Retina (tissue), 1 donor: ENCODE results near the gene TREML4.
A peak's percentile ranks its signal among the peaks of the same experiment; 100 is the strongest.

Experiments
- DNase-seq: peaks from one replicate; pipeline ENCODE4 v3.0.0-alpha.2; 2016

The TREML4 gene

GRCh38 chr6:41255638-41256246, 27.6 kb downstream of the TREML4 start:
- no peak for DNase-seq

GRCh38 chr6:41256383-41256782, 28.2 kb downstream of the TREML4 start:
- no peak for DNase-seq

- no peak for DNase-seq
These were observed 29.4 kb downstream of the TREML4 start for GRCh38 chr6:41257369-41258195.

DNA sequence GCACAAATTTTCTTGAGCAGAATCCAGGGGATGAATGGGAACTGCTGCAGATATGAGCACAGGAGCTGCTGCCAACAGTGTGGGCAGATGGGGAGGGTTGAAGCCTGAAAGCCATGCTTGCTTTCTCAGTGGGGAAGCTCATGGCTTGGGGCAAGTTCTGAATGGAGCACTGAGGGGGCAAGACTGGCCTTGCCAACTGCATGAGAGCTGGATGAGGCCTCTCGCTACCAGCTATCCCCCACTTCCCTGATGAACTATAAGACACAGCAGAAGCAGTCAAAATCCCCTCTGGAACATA, 30.0 kb downstream of the TREML4 start:
- DNase-seq: no peak

- DNase-seq: no peak
These were observed 34.3 kb downstream of the TREML4 start for GRCh38 chr6:41262401-41262800.

GRCh38 chr6:41263267-41263666, 35.1 kb downstream of the TREML4 start:
- DNase-seq: no peak

GRCh38 chr6:41266541-41266940, 38.4 kb downstream of the TREML4 start:
- DNase-seq: no peak

- DNase-seq: no peak
These were observed 40.3 kb downstream of the TREML4 start for GRCh38 chr6:41268478-41268877.

- DNase-seq: no peak
These were observed 41.0 kb downstream of the TREML4 start for GRCh38 chr6:41269166-41269565.

DNA sequence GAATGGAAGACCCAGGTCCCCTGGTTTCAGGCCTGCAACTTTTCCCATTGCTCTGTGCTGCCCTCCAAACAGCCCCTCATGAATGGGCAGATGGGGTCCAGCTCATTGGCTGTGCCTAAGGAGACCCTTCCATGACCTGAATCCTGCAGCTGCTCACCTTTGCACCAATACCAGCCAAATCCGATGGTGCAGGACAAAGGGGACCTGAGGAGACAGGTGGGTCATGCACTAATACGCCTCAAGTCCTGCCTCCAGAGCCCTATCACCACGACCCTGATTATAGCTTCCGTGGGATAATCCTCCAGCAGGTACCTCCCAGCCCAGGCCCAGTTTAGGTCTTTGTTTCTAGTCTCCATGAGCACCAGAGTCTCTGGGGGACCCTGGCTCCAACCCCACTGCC, 41.6 kb downstream of the TREML4 start:
- no peak for DNase-seq

DNA sequence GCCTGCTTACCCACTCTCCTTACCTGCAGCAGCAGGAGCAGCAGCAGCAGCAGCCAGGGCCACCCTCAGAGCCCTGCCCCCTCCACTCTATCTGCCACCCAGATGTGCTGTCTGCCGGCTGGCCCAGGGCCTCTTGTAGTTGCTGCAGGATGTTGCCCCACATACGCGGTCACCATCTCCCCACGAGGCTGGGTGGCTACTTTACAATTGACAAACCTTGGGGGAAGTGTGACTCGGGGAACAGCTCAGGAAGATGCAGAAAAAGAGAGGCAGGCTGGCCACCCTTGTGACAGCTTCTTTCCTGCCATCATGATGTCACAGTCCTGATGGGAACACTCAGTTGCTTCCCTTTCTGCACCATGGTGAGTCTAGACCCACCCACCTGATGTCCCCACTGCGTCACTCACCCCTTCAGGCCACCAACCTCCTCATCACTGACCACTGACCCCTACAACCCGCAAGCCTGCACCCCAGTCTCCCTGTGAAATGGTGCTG, 43.8 kb downstream of the TREML4 start:
- no peak for DNase-seq

DNA sequence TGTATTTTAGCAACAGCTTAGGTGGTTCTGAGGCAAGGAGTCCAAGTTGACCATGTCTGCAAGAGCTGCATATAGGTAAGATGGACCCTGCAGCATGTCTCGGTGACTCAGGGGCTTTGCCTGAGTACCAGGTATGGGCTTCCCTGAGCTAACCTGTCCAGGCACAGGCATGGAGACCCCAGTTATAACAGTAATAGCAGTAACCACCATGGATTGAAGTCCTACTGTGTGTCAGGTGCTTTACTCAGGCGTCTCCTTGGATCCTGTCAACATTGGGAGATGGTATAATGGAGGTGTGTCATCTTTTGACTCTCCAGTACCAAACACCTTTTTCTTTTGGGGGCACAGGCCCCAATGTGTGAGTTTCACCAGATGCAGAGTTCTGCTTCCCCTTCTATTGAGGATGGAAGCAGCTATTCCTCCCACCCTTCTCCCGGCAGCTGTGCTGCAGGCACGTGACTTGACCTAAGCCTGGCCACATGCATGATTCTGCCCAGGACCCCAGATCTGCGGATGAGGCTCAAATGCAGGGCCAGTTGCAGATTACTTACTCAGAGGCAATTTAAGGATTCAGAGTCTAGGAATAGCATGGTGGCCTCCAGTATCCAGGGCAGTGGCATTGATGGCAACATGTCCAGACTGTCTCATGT, 44.6 kb downstream of the TREML4 start:
- DNase-seq: no peak

GRCh38 chr6:41273714-41274113, 45.6 kb downstream of the TREML4 start:
- no peak for DNase-seq

DNA sequence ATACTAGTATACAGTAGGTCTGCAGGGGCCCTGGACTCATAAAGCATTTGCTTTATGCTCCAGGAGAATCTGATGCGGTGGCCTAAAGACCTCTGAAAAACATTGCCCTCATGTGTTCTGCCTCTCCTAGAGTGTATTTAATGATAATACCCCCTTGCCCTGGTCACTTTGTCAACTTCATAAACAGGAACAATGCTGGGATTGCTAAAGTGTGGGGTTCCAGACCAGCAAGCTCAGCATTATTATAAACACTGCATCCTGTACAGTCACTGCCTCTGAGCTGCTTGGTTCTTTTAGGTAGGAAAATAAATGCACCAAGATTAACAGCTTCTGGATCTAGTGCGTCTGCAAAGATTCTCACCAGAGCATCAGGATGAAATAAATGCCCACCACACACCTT, 46.1 kb downstream of the TREML4 start:
- DNase-seq: no peak

- no peak for DNase-seq
These were observed 47.3 kb downstream of the TREML4 start for GRCh38 chr6:41275489-41275888.

DNA sequence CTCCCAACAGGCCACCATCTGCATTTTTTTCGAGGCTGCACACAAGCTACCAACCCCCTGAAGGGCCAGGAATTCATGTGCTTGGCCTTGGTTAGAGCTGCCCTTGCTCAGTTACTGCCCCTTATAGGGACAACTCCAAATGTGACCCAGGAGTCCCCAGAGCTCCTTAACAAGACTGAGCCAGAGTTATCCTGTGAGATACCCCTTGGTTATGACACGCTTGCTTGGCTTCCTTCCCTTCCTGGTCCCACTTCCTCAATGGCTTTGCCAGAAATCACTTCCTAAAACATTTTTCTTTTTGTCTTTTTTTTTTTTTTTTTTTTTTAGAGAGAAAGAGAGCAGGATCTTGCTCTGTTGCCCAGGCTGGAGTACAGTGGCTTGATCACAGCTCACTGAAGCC, 49.5 kb downstream of the TREML4 start:
- DNase-seq: no peak

DNA sequence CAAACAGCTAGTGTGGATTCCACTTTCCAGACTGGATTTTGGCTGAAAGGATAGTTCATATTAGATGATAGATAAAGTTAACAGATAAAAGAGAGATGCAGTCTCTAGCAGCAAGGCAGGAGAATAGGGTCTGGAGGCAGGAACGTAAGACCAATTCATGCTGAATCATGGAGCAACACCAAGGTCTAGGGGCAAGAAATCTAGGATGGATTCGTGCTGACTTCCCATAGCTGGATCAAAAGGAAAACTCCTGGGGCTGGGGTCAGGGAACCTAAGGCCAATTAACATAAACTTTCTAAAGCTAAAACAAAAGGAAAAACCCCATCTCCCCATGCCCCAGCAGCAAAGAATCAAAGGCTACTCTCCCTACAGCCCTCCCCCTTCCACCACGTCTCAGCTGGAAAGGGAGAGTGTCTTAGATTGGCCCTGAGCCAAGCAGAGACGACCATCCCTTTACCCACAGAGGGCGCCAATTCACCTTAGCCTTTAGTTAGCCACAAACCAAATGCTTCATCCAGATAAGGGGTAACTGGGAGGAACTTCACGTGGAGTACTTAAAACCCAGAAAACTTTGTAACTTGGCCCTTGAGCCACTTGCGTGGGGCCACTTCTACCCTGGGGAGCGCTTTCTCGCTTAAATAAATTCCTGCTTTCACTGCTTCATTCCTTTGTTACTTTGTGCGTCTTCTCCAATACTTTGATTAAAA, 50.7 kb downstream of the TREML4 start:
- peak; percentile 73 for DNase-seq

DNA sequence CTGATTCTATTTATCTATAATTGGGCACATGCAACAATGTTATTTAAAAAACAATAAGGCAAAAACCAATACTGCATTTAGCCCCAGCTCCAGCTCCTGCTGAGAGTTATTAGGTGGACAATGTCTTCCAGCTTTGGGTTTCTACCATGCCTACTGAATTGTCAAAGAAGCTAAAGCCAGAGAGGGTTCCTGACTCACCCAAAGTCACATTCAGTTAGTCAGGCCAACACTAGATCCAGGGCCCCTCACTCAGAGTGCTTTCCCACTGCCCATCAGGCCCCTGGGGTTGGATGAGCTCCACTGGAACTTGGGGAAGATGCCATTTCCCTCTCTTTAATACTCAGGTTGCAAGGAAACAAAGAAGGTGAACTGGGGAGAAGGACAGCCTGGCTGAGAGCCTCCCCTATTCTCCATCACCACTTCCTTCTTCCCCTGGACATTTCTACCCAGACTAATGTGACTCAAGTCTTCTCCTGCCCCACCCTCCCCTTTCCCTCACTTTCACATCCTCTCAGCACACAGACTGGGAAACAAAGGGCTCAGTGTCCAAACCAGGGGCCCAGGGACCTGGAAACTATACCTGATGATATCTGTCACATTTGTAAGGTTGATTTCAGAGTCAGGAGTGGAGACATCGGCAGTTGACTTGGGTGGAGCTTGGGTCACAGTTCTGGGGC, 52.4 kb downstream of the TREML4 start:
- no peak for DNase-seq

DNA sequence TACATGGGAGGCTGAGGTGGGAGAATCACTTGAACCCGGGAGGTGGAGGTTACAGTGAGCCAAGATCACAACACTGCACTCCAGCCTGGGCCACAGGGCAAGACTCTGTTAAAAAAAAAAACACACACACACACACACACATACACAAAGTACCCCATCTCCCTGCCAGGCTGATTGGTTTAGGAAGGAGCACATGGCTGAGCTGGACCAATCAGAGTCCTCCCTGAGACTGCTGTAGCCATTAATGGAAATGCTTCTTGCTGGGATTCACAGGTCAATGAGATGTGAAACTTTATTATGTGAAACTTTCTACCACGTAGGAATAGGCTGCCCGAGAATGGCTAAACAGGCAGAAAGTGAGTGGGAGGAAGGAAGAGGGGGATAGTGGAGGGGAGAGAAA, 55.5 kb downstream of the TREML4 start:
- no peak for DNase-seq

- no peak for DNase-seq
These were observed 56.6 kb downstream of the TREML4 start for GRCh38 chr6:41284726-41285125.

GRCh38 chr6:41286544-41287346, 58.6 kb downstream of the TREML4 start, which contains the start of gene TREM1:
TSS of gene TREM1 (minus strand) at chr6:41286682. CDS start at chr6:41286655, 27 bp downstream.
- no peak for DNase-seq
